ENCODE measurements around the gene OR4K14. TPM values are rescaled to one million over a fixed set of nuclear protein-coding genes. Genes with fewer than 3 reads are reported as not detected.

OR4K14 gene
- not detected for total RNA-seq

GRCh38 chr14:20019257-20019865 is at the start of gene OR4K14:
Gene OR4K14 (minus strand): TSS chr14:20019307. CDS start chr14:20015193, 4,114 bp downstream.

GRCh38 chr14:20059745-20060144 is 40.6 kb upstream of the OR4K14 start, which contains the start of gene OR4L1:
Gene OR4L1 (plus strand): TSS chr14:20060045. CDS start chr14:20060045, 0 bp downstream.

GRCh38 chr14:20035938-20036337 is 16.8 kb upstream of the OR4K14 start, which contains the start of gene OR4K13:
Gene OR4K13 (minus strand): TSS chr14:20036038. CDS start chr14:20034758, 1,280 bp downstream.

GRCh38 chr14:20001863-20002262 is 17.2 kb downstream of the OR4K14 start, which contains the start of gene OR4Q2:
Gene OR4Q2 (plus strand): TSS chr14:20002163.

GRCh38 chr14:19975291-19975690 is 43.8 kb downstream of the OR4K14 start, which contains the start of gene OR4K15:
Gene OR4K15 (plus strand): TSS chr14:19975591. CDS start chr14:19975591, 0 bp downstream.

Other genes with a start within 250 kb of the OR4K14 start
- not detected for gene OR4M1, start 245.8 kb downstream of the OR4K14 start, total RNA-seq
- not detected for gene OR4N2, start 215.5 kb downstream of the OR4K14 start, total RNA-seq
- gene OR4K2, start 144.2 kb downstream of the OR4K14 start, total RNA-seq, result not detected
- not detected for gene OR4K5, start 98.7 kb downstream of the OR4K14 start, total RNA-seq
- not detected for gene OR4K1, start 88.4 kb downstream of the OR4K14 start, total RNA-seq
- gene OR4K15, start 43.7 kb downstream of the OR4K14 start, total RNA-seq, result not detected
- not detected for gene OR4Q2, start 17.1 kb downstream of the OR4K14 start, total RNA-seq
- not detected for gene OR4K13, start 16.7 kb upstream of the OR4K14 start, total RNA-seq
- not detected for gene OR4L1, start 40.7 kb upstream of the OR4K14 start, total RNA-seq
- gene OR4K17, start 91.4 kb upstream of the OR4K14 start, total RNA-seq, result not detected
- gene OR4N5, start 119.5 kb upstream of the OR4K14 start, total RNA-seq, result not detected
- gene OR11G2, start 171.6 kb upstream of the OR4K14 start, total RNA-seq, result not detected
- not detected for gene OR11H6, start 204.4 kb upstream of the OR4K14 start, total RNA-seq
- not detected for gene OR11H7, start 209.7 kb upstream of the OR4K14 start, total RNA-seq
- not detected for gene OR11H4, start 220.0 kb upstream of the OR4K14 start, total RNA-seq